Smooth muscle cell (in vitro differentiated cells): ENCODE results near the gene HNRNPU. TPM values are rescaled to one million over a fixed set of nuclear protein-coding genes. Genes with fewer than 3 reads are reported as not detected.

Experiments used
- DNase-seq: peaks from one replicate; lab custom pipeline; 2025; ENCODE audit not compliant: unreplicated experiment; lab: John Stamatoyannopoulos, UW
- H2AFZ ChIP-seq: fragments of 200-600 bp; sonication (generic); 2 replicates; pipeline ENCODE4 v1.6.0; 2016; ENCODE audit warnings: antibody characterized with exemption, low read depth, mild to moderate bottlenecking
- H3F3A ChIP-seq: fragments of 200-600 bp; sonication (generic); 2 replicates; pipeline ENCODE4 v1.6.0; 2017; ENCODE audit warnings: antibody characterized with exemption, low read depth
- H3K27ac ChIP-seq: fragments of 200-600 bp; sonication (generic); 2 replicates; pipeline ENCODE4 v1.5.1; 2016; ENCODE audit warnings: low read depth, mild to moderate bottlenecking
- H3K27me3 ChIP-seq: fragments of 200-600 bp; sonication (generic); 2 replicates; pipeline ENCODE4 v1.6.1; 2016; ENCODE audit warnings: low read depth, mild to moderate bottlenecking
- H3K36me3 ChIP-seq: fragments of 200-600 bp; sonication (generic); 2 replicates; pipeline ENCODE4 v1.5.1; 2016; ENCODE audit warnings: low read depth
- H3K4me1 ChIP-seq: fragments of 200-600 bp; sonication (generic); 2 replicates; pipeline ENCODE4 v1.5.1; 2016; ENCODE audit warnings: low read depth
- H3K4me2 ChIP-seq: fragments of 200-600 bp; sonication (generic); 2 replicates; pipeline ENCODE4 v1.6.0; 2016; ENCODE audit warnings: mild to moderate bottlenecking
- H3K4me3 ChIP-seq: fragments of 200-600 bp; sonication (generic); 2 replicates; pipeline ENCODE4 v1.5.1; 2016; ENCODE audit warnings: mild to moderate bottlenecking
- H3K79me2 ChIP-seq: fragments of 200-600 bp; sonication (generic); 2 replicates; pipeline ENCODE4 v1.6.0; 2016; ENCODE audit warnings: low read depth, mild to moderate bottlenecking
- H3K9ac ChIP-seq: fragments of 200-600 bp; sonication (generic); 2 replicates; pipeline ENCODE4 v1.6.0; 2016; ENCODE audit warnings: low read depth
- H3K9me3 ChIP-seq: fragments of 200-600 bp; sonication (generic); replicated peaks from 2 replicates; pipeline ENCODE4 v1.5.1; 2016; ENCODE audit warnings: low read depth
- H4K20me1 ChIP-seq: fragments of 200-600 bp; sonication (generic); 2 replicates; pipeline ENCODE4 v1.6.0; 2016; ENCODE audit warnings: low read depth
- WGBS: methylation state at CpG from one replicate; pipeline ENCODE4 v1.1.7; 2016; ENCODE audit warnings: low lambda C conversion rate; 5-methylcytosine and 5-hydroxymethylcytosine counted together
- polyA plus RNA-seq: library from polyadenylated mRNA; unstranded; fragments of >200 nt; fragmentation: Nextera tagmentation; extraction: Ambion mirVana; gene quantifications from 2 replicates; pipeline ENCODE4 v1.2.1, GENCODE V29; 2016
- total RNA-seq: library from RNA; depleted of rRNA; stranded (reverse); fragments of >200 nt; gene quantifications from 2 replicates; pipeline ENCODE4 v1.2.3, GENCODE V29; 2014
- TF ChIP-seq, protein P1 (sequence below): fragments of 200-600 bp; sonication (generic); IDR thresholded peaks from 2 replicates; pipeline ENCODE4 v1.5.1; 2017; ENCODE audit warnings: borderline replicate concordance, mild to moderate bottlenecking, antibody characterized with exemption; ENCODE audit not compliant: insufficient read depth, poor library complexity, severe bottlenecking

The HNRNPU gene
- total and polyA plus RNA-seq, 2 experiments from 2014 or later, result 198 to 286 TPM

DNA sequence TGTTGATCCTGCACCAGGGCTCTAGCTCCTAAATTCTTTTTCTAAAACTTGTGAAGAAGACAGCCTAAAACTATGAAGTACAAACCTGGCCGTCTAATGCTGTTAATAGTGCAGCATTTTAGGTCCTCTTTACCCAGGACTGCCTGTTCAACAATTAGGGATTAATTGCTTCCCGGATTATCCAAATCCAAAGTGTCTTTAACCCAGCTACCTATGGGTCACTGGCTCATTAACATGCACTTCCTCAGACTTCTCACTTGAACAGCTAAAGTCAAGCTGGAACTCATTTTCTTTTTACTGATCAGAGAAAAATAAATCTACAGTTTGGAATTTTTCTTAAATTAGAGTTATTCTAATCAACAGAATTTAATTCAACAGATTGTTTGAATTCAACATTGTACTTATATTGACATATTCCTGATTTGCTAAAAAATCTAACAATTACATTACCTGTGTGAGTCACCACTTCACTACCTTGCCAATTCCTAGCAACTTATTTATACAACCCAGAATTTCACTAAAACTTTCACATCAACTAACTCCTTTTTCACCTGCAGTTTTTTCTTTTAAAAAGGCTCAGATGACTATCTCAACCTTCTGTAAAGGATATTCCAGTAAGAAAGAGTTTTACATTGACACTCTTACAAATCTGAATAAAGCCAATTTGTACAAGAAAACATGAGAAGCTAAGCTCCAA lies 3.3 kb downstream of the HNRNPU start:
- H2AFZ ChIP-seq, result no peak overlapping the region
- peaks cover 78% of the 10 kb centered on the region for H3K79me2 ChIP-seq
- TF ChIP-seq, protein P1, sequence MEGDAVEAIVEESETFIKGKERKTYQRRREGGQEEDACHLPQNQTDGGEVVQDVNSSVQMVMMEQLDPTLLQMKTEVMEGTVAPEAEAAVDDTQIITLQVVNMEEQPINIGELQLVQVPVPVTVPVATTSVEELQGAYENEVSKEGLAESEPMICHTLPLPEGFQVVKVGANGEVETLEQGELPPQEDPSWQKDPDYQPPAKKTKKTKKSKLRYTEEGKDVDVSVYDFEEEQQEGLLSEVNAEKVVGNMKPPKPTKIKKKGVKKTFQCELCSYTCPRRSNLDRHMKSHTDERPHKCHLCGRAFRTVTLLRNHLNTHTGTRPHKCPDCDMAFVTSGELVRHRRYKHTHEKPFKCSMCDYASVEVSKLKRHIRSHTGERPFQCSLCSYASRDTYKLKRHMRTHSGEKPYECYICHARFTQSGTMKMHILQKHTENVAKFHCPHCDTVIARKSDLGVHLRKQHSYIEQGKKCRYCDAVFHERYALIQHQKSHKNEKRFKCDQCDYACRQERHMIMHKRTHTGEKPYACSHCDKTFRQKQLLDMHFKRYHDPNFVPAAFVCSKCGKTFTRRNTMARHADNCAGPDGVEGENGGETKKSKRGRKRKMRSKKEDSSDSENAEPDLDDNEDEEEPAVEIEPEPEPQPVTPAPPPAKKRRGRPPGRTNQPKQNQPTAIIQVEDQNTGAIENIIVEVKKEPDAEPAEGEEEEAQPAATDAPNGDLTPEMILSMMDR, result no peak
- H4K20me1 ChIP-seq, result peaks cover 68% of the 10 kb centered on the region
- H3K27ac ChIP-seq, result peak overlapping the region; percentile 99
- H3K9me3 ChIP-seq, result no peaks in the 10 kb centered on the region
- peak overlapping the region; percentile 99 for H3K9ac ChIP-seq
- no peak for DNase-seq
- peaks cover 19% of the 10 kb centered on the region for H3F3A ChIP-seq
- peak overlapping the region; percentile 90 for H3K4me2 ChIP-seq
- no peaks in the 10 kb centered on the region for H3K27me3 ChIP-seq
- peaks cover 45% of the 10 kb centered on the region for H3K4me1 ChIP-seq
- H3K4me3 ChIP-seq, result peak overlapping the region; percentile 97
- WGBS, result 50% methylated on average over 2 of the region's 2 CpGs
- H3K36me3 ChIP-seq, result peaks cover 35% of the 10 kb centered on the region

DNA sequence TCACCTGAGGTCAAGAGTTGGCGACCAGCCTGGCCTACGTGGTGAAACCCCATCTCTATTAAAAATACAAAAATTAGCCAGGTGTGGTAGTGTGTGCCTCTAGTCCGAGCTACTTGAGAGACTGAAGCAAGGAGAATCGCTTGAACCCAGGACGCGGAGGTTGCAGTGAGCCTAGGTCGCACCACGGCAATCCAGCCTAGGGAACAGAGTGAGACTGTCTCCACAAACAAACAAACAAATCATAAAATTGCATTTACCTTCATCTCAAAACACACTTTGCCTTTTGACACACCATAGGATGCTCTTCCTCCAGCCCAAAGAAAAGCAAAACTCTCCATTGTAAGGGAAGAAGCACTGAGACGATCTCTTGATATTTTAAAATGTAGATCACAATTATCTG lies 4.3 kb downstream of the HNRNPU start:
- Histone ChIP-seq H3K9ac (peak overlapping the region; percentile 2), H3K4me2 (peak overlapping the region; percentile 90), H3K27me3 (no peaks in the 10 kb centered on the region), H3K79me2 (peaks cover 88% of the 10 kb centered on the region), H3F3A (peaks cover 20% of the 10 kb centered on the region), H3K4me3 (peak overlapping the region; percentile 97), H3K27ac (peak overlapping the region; percentile 99), H3K36me3 (peaks cover 44% of the 10 kb centered on the region), H2AFZ (no peak overlapping the region), H4K20me1 (peaks cover 78% of the 10 kb centered on the region), H3K4me1 (peaks cover 35% of the 10 kb centered on the region), H3K9me3 (no peaks in the 10 kb centered on the region)
- TF ChIP-seq, protein P1, result no peak
- WGBS, result 86% methylated on average over 9 of the region's 9 CpGs
- no peak for DNase-seq

- 93% methylated on average over 1 of the region's 1 CpG for WGBS
- Histone ChIP-seq H4K20me1 (peaks cover 95% of the 10 kb centered on the region), H3K9ac (no peak overlapping the region)
Measured at GRCh38 chr1:244858357-244858756, 6.0 kb downstream of the HNRNPU start.

More at GRCh38 chr1:244858357-244858756, 6.0 kb downstream of the HNRNPU start:
- Histone ChIP-seq H3K79me2 (peaks cover 96% of the 10 kb centered on the region), H3F3A (peaks cover 31% of the 10 kb centered on the region), H3K27me3 (no peaks in the 10 kb centered on the region), H2AFZ (no peak overlapping the region), H3K27ac (peak overlapping the region; percentile 34), H3K4me1 (peaks cover 33% of the 10 kb centered on the region), H3K4me2 (no peak overlapping the region), H3K4me3 (no peak overlapping the region), H3K36me3 (peaks cover 57% of the 10 kb centered on the region), H3K9me3 (no peaks in the 10 kb centered on the region)
- TF ChIP-seq, protein P1, result no peak
- DNase-seq, result no peak
